Adrenal gland (tissue), 12 donors: ENCODE results near the gene FMNL2. TPM values are rescaled to one million over a fixed set of nuclear protein-coding genes. Genes with fewer than 3 reads are reported as not detected.
A peak's percentile ranks its signal among the peaks of the same experiment; 100 is the strongest.

Source experiments
- DNase-seq, 7 donors: peaks; one replicate each; pipeline ENCODE4 v3.0.0-alpha.2; 2019 to 2020
- H3K27ac ChIP-seq, 5 donors: fragments of 200-600 bp; sonication (generic) in 4 of 5; 1 replicate in 3 of 5; 2 replicates in 2 of 5; pipeline versions ENCODE4 v1.5.1 to v1.8.0; 2016 to 2020; ENCODE audit warnings: mild to moderate bottlenecking in 1 of 5
- H3K27me3 ChIP-seq: fragments of 200-600 bp; 2 replicates; pipeline ENCODE4 v1.8.0; 2021
- H3K36me3 ChIP-seq, 2 donors: fragments of 200-600 bp; replicated peaks in 1 of 2; 1 replicate in 1 of 2; 2 replicates in 1 of 2; pipeline versions ENCODE4 v1.5.1 to v1.8.0; 2018 to 2022
- H3K4me1 ChIP-seq, 2 donors: fragments of 200-600 bp; replicated peaks in 1 of 2; 1 replicate in 1 of 2; 2 replicates in 1 of 2; pipeline versions ENCODE4 v1.5.1 to v1.8.0; 2018 to 2021
- H3K4me3 ChIP-seq, 4 donors: fragments of 200-600 bp; sonication (generic) in 3 of 4; one replicate each; pipeline ENCODE4 v1.5.1; 2016 to 2018
- H3K9me3 ChIP-seq, 3 donors: fragments of 200-600 bp; sonication (generic) in 1 of 3; replicated peaks in 1 of 3; 1 replicate in 2 of 3; 2 replicates in 1 of 3; pipeline versions ENCODE4 v1.5.1 to v1.8.0; 2016 to 2021
- POLR2A ChIP-seq, 2 donors: fragments of 450-650 bp; IDR thresholded peaks; one replicate each; pipeline ENCODE4 v1.6.1; 2017; ENCODE audit warnings: antibody characterized with exemption in 2 of 2, mild to moderate bottlenecking in 2 of 2, moderate library complexity in 1 of 2
- WGBS, 4 donors: extraction: QIAGEN DNeasy Blood & Tissue Kit in 2 of 4; methylation state at CpG; one replicate each; pipeline versions ENCODE4 v1.1.5 to v1.1.7; 2013 to 2017; 5-methylcytosine and 5-hydroxymethylcytosine counted together
- intact Hi-C, 2 donors: fragments of 100-400 bp; cut with DNase I; formaldehyde crosslinking; loops; one replicate each; pipeline versions ENCODE4 v1.14.1 to v1.15.0; 2022 to 2023
- polyA plus RNA-seq, 3 donors: library from polyadenylated mRNA; stranded (reverse); fragments of 200-250 nt in 2 of 3; fragments of 350-450 nt in 1 of 3; fragmentation: Illumina TruSeq in 1 of 3; extraction: RNeasy Lipid Tissue Mini Kit (QIAGEN cat#74804) in 1 of 3; gene quantifications; one replicate each; pipeline ENCODE4 v1.2.3, GENCODE V29; 2013 to 2014
- total RNA-seq, 9 donors: library from RNA; depleted of rRNA in 4 of 9; stranded (reverse); fragments of >200 nt in 4 of 9; fragments of 120-200 nt in 1 of 9; fragmentation: NEBNext Ultra II Directional in 1 of 9; extraction: Animal tissue kit (Norgen Biotek cat#: 25700) in 1 of 9; gene quantifications; one replicate each; pipeline versions ENCODE4 v1.1.0 to v1.2.4, GENCODE V29; 2013 to 2023
- TF ChIP-seq, protein P1 (sequence below), 6 experiments: fragments of 450-650 bp in 4 of 6; fragments of 200-600 bp in 2 of 6; sonication (generic) in 1 of 6; IDR thresholded peaks; 1 replicate in 5 of 6; 2 replicates in 1 of 6; pipeline versions ENCODE4 v1.5.1 to v1.8.0; 2016 to 2021; ENCODE audit warnings: antibody characterized with exemption in 6 of 6, mild to moderate bottlenecking in 2 of 6, moderate library complexity in 1 of 6
- donor health status: healthy with polysubstance abuse.
- donor health status: Bipolar disorder and iron deficiency.
- donor health status: DM: yes; HTN: yes; CAD: no.
- donor health status: DM: no; HTN: no; CAD: no.
- donor health status: DM: no; HTN: no; CAD: no.
- donor health status: DM: yes; HTN: yes; CAD: no.

FMNL2 gene
- total and polyA plus RNA-seq, 12 donors, result 23.5 to 54.2 (median 36.7) TPM

DNA sequence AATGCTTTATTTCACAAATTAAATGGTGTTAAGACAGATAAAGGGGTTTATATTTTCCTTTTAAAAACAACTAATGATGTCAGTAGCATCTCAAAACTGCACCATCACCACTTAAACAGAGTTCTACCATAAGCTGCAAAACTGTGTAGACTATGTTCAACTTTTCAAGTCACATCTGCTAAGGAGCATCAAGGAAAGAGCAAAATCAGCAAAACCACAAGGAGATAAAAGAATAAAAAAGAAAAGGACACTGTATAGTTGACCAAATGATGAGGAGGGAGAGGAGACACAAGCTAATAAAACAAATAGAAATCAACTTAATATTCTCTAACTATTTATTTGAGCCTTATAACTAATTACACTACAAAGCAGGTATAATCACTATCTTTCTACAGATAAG, 348.4 kb downstream of the FMNL2 start:
- Histone ChIP-seq H3K4me3 (no peak overlapping the region), H3K27ac (no peak overlapping the region), H3K4me1 (peaks cover 4 to 15% of the 10 kb centered on the region in 2 donors), H3K9me3 (no peaks in the 10 kb centered on the region), H3K27me3 (no peaks in the 10 kb centered on the region), H3K36me3 (peaks cover 0 to 25% of the 10 kb centered on the region in 2 donors)
- DNase-seq, result no peak
- intact Hi-C loops, result no loop called here
- TF ChIP-seq, protein P1, sequence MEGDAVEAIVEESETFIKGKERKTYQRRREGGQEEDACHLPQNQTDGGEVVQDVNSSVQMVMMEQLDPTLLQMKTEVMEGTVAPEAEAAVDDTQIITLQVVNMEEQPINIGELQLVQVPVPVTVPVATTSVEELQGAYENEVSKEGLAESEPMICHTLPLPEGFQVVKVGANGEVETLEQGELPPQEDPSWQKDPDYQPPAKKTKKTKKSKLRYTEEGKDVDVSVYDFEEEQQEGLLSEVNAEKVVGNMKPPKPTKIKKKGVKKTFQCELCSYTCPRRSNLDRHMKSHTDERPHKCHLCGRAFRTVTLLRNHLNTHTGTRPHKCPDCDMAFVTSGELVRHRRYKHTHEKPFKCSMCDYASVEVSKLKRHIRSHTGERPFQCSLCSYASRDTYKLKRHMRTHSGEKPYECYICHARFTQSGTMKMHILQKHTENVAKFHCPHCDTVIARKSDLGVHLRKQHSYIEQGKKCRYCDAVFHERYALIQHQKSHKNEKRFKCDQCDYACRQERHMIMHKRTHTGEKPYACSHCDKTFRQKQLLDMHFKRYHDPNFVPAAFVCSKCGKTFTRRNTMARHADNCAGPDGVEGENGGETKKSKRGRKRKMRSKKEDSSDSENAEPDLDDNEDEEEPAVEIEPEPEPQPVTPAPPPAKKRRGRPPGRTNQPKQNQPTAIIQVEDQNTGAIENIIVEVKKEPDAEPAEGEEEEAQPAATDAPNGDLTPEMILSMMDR (IDR thresholded peaks at IDR 0.05), result no peak
- no peak for TF ChIP-seq POLR2A (IDR thresholded peaks at IDR 0.05)

DNA sequence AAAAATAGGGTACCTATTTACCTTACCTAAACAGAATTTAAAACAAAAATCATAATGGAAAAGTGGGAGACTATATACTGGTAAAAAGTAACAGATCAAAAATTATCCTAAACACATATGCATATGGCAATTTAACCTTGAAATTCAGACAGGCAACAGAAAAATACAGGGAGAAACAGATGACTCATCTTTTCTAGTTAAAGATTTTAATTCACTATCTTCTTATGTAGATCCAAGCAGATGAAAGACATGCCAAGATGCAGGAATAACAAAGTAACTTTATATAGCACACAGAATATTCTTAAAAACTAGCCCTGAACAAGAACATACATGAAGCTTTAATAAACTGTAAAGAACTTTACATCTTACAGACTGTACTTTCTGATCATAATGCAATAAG, 351.3 kb downstream of the FMNL2 start:
- no peak for DNase-seq
- H3K4me1 ChIP-seq, result peaks cover 4 to 15% of the 10 kb centered on the region in 2 donors
- peaks cover 0 to 3% of the 10 kb centered on the region in 2 donors for H3K36me3 ChIP-seq
- no peaks in the 10 kb centered on the region for H3K9me3 ChIP-seq
- H3K4me3 ChIP-seq, result no peak overlapping the region
- TF ChIP-seq, protein P1 (IDR thresholded peaks at IDR 0.05), result no peak
- TF ChIP-seq POLR2A (IDR thresholded peaks at IDR 0.05), result no peak
- intact Hi-C loops, result no loop called here
- no peak overlapping the region for H3K27ac ChIP-seq
- no peaks in the 10 kb centered on the region for H3K27me3 ChIP-seq

DNA sequence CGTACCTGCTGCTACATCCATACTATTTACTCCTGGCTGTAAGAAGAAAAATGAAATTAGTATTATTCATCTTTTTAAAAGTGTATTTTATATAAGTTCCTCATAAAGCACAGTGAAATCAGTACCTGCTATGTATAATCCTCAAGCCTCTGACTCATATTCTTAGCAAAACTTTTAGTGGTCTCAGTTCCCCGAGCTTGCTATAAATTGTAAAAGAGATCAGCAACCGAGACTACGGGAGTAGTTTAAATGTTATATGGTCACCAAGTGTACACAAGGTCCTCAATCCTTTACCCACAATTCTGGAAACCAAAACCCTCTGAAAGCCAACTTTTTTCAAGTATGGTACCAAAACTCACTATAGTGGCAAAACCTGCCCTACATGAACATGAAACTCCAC, 358.1 kb downstream of the FMNL2 start:
- WGBS, 4 donors, result 92 to 95% (median 93%) methylated on average over 4 of the region's 4 CpGs
- H3K27me3 ChIP-seq, result no peaks in the 10 kb centered on the region
- no peak for DNase-seq
- H3K9me3 ChIP-seq, result peaks cover 0 to 3% (median 0%) of the 10 kb centered on the region in 3 donors
- H3K4me3 ChIP-seq, result no peak overlapping the region
- no peak overlapping the region for H3K27ac ChIP-seq
- intact Hi-C loops, result no loop called here
- TF ChIP-seq POLR2A (IDR thresholded peaks at IDR 0.05), result no peak
- TF ChIP-seq, protein P1 (IDR thresholded peaks at IDR 0.05), result no peak
- H3K36me3 ChIP-seq, result peaks cover 0 to 11% of the 10 kb centered on the region in 2 donors
- H3K4me1 ChIP-seq, result peaks cover 0 to 23% of the 10 kb centered on the region in 2 donors

DNA sequence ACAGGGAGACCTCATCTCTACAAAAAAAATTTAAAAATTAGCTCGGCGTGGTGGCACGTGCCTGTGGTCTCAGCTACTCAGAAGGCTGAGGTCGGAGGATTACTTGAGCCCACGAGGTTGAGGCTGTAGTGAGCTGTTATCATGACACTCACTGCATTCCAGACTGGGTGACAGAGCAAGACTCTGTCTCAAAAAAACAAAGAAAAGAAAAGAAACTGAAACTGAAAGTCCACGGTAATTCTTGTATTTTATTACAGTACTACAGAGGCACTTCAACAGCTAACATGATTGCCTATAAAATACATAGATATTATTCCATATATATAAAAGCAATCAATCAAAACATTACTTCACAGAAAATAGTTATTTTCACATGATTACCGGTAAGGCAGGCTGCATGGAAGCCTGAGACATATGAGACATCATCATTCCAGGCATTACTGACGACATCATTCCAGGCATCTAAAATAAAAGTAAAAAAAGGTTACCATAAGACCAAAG, 359.2 kb downstream of the FMNL2 start:
- H3K4me3 ChIP-seq, result peak overlapping the region in 1 of 4 donors; percentile 39
- 24 to 26% (median 25%) methylated on average over 8 of the region's 8 CpGs for WGBS, 4 donors
- no peaks in the 10 kb centered on the region for H3K27me3 ChIP-seq
- H3K27ac ChIP-seq, result peak overlapping the region; percentile 31 to 83 (median 62)
- peaks cover 0 to 10% of the 10 kb centered on the region in 2 donors for H3K36me3 ChIP-seq
- TF ChIP-seq, protein P1 (IDR thresholded peaks at IDR 0.05), result no peak
- TF ChIP-seq POLR2A (IDR thresholded peaks at IDR 0.05), result peak in 1 of 2 donors; percentile 26
- peaks cover 0 to 6% (median 0%) of the 10 kb centered on the region in 3 donors for H3K9me3 ChIP-seq
- H3K4me1 ChIP-seq, result peaks cover 0 to 23% of the 10 kb centered on the region in 2 donors
- peak; percentile 26 to 61 (median 54) for DNase-seq
- intact Hi-C loops, result no loop called here
